Stimulated activated naive CD4-positive, alpha-beta T cell treated with Interleukin-2 at 50 U/mL for 16 hours (primary cell): ENCODE data around the gene NPIPA1.
"Not testable (repeated sequence)": the region's sequence is repeated elsewhere in the genome, so short reads cannot be mapped to it uniquely, and the experiment has no call there.

Experiments
- DNase-seq: peaks from one replicate; lab custom pipeline; 2025; lab: John Stamatoyannopoulos, UW

The NPIPA1 gene

GRCh38 chr16:14930246-14930645, 7.0 kb upstream of the NPIPA1 start:
- DNase-seq = not testable (repeated sequence)

DNA sequence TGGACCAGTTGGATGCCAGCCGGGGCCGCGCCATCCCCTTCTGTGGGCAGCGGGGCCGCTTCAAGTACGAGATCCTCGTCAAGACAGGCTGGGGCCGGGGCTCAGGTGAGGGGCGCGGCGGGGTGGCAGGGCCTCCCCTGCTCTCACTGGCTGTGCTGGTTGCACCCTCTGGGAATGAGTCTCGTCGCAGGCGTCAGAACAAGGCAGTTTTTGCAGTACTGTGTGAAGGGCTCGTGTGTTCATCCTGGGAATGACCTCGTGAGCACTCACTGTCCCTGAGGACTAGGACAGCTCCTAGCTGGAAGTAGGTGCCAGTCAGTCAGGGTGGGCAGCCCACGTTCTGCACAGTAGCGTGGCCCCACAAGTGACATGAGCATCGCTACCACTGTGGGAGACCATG, 6.3 kb upstream of the NPIPA1 start:
- not testable (repeated sequence) for DNase-seq

DNA sequence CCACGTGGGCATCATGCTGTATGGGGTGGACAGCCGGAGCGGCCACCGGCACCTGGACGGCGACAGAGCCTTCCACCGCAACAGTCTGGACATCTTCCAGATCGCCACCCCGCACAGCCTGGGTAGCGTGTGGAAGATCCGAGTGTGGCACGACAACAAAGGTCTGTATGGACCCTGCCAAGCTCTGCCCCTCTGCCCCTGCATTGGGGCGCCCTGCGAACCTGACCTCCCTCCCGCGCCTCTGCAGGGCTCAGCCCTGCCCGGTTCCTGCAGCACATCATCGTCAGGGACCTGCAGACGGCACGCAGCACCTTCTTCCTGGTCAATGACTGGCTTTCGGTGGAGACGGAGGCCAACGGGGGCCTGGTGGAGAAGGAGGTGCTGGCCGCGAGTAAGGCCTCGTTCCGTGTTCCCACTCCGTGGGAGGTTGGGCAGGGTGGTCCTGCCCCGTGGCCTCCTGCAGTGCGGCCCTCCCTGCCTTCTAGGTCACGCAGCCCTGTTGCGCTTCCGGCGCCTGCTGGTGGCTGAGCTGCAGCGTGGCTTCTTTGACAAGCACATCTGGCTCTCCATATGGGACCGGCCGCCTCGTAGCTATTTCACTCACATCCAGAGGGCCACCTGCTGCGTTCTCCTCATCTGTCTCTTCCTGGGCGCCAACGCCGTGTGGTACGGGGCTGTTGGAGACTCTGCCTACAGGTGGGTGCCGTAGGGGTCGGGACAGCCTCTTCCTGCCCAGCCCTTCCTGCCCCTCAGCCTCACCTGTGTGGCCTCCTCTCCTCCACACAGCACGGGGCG, 4.5 kb upstream of the NPIPA1 start:
- DNase-seq = not testable (repeated sequence)

DNA sequence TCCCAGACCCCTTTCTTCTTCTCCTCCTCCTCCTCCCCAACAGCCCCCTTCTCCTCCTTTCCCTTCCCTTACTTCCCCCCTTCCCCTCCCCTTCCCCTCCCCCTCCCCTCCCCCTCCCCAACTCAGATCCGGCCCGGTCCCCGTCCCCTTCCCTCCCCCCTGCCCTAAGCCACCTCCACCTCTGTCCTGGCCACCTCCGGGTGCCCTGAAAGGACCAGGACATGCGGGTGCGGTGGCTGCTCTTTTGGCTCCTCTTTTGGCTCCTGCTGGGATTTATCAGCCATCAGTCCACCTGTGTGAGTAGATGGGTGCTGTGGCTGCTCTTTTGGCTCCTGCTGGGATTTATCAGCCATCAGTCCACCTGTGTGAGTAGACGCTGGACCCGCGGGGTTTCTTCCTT, 751 bp downstream of the NPIPA1 start:
- DNase-seq = not testable (repeated sequence)

- not testable (repeated sequence) for DNase-seq
Measured at GRCh38 chr16:14942686-14943085, 5.4 kb downstream of the NPIPA1 start.

GRCh38 chr16:14955546-14956231, 18.4 kb downstream of the NPIPA1 start:
- no peak for DNase-seq

DNA sequence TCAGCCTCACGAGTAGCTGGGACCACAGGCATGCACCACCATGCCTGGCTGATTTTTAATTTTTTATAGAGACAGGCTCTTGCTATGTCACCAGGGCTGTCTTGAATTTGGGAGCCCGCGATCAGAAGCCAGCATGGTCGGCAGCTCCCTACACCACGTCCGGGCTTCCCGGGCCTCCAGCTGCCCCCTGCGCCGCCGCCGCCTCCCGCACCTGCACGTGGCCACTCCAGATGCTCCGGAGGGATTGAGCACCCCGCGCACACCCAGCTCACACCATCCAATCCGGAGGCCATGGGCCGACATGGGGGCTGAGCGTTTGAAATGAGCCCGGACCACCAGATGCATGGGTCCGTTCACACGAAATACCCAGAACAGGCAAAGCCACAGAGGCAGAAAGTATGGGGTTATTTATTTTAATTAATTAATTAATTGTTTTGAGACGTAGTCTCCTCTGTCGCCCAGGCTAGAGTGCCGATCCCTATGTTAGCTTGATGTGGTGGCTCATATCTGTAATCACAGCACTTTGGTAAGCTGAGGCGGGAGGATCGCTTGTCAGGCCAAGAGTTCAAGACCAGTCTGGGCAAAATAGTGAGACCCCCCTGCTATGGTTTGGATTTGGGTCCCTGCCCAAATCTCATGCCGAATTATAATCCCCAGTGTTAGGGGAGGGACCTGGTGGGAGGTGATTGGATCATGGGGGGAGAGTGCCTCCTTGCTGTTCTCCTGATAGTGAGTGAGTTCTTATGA, 20.5 kb downstream of the NPIPA1 start:
- DNase-seq = no peak

DNA sequence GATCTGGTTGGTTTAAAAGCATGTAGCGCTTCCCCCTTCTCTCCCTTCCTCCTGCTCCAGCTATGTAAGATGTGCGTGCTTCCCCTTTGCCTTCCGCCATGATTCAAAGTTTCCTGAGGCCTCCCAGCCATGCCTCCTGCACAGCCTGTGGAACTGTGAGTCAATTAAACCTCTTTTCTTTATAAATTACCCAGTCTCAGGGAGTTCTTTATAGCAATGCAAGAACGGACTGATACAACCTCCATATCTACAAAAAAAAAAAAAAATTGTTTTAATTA, 21.0 kb downstream of the NPIPA1 start:
- no peak for DNase-seq

GRCh38 chr16:14958970-14959369, 21.7 kb downstream of the NPIPA1 start:
- DNase-seq = no peak

DNA sequence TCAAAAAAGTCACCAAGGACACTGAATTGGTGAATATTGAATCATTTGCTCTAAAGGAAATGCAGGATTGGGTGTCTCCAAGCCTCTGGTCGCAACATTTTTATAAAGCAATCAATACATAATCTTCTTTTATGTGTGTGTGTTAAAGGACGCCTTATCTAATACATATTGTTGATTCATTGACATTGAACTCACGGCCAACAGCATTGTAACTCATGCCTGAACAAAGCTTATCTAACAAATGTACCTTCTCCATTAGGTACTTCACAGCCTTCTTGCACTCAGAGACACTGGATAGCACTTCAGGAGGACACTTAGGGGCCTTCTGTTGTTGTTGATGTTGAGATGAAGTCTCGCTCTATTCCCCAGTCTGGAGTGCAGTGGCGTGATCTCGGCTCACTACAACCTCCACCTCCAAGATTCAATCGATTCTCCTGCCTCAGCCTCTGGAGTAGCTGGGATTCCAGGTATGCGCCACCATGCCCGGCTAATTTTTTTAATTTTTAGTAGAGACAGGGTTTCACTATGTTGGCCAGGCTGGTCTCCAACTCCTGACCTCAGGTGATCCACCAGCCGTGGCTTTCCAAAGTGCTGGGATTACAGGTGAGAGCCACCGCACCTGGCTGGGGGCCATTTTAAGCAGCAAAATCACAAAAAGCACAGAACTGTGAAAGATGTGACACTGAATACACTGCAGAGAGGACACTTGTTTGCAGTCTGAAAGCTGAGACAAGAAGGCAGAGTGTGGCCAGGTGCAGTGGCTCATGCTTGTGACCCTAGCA, 24.4 kb downstream of the NPIPA1 start:
- DNase-seq = no peak

DNA sequence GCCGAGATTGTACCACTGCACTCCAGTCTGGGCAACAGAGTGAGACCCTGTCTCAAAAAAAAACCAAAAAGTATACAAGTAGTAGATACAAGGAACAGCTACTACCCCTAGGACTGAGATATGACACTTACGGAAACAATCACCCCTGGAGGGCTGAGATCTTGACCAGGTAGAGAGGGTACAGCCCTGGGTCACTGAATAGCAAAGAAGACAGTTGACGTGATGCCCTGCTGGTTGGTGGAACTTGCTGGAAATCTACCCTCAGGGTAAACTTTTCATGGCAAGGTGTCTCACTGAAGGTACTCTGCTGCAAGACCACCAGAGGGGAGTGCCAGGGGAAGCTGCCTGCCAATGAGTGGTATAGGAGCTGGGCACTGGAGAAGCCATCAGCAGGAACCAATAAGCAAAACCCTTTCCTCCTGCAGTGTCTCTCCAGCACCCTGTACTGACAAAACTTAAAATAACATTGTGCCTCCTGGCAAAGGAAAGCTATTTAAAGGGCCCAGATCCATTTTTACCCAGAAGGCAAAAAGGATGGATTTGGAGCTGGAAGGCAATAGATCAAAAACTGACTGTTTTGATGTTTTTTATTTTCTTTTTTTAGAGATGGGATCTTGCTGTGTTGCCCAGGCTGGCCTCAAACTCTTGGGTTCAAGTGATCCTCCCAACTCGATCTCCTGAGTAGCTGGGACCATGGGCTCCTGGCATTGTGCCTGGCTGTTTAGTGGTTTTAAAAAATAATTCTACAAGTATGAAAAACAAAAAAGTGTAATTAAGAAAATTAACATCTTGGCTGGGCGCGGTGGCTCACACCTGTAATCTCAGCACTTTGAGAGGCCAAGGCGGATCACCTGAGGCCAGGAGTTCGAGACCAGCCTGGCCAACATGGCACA, 26.3 kb downstream of the NPIPA1 start:
- no peak for DNase-seq

GRCh38 chr16:14965328-14965727, 28.1 kb downstream of the NPIPA1 start:
- DNase-seq = no peak

DNA sequence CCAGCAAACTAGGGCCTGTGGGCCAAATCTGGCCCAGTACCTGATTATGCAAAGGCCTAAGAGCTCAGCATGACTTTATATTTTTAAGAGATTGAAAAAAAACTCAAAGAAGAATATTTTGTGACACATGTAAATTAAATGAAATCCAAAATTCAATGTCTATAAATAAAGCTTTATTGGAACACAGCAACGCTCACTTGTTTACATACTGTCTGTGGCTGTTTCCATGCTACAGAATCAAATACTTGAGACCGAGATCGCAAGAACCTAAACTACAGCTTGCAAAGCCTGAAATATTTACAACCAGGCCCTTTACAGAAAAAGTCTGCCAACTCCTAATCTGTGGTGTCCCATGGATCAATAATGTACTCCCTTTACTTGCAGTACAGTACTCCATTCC, 32.6 kb downstream of the NPIPA1 start:
- DNase-seq = not testable (repeated sequence)

GRCh38 chr16:14971621-14972228, 34.5 kb downstream of the NPIPA1 start:
- DNase-seq = not testable (repeated sequence)

- DNase-seq = not testable (repeated sequence)
Measured at GRCh38 chr16:14973785-14974322, 36.6 kb downstream of the NPIPA1 start.

- DNase-seq = not testable (repeated sequence)
Measured at GRCh38 chr16:14974331-14974655, 37.0 kb downstream of the NPIPA1 start.

DNA sequence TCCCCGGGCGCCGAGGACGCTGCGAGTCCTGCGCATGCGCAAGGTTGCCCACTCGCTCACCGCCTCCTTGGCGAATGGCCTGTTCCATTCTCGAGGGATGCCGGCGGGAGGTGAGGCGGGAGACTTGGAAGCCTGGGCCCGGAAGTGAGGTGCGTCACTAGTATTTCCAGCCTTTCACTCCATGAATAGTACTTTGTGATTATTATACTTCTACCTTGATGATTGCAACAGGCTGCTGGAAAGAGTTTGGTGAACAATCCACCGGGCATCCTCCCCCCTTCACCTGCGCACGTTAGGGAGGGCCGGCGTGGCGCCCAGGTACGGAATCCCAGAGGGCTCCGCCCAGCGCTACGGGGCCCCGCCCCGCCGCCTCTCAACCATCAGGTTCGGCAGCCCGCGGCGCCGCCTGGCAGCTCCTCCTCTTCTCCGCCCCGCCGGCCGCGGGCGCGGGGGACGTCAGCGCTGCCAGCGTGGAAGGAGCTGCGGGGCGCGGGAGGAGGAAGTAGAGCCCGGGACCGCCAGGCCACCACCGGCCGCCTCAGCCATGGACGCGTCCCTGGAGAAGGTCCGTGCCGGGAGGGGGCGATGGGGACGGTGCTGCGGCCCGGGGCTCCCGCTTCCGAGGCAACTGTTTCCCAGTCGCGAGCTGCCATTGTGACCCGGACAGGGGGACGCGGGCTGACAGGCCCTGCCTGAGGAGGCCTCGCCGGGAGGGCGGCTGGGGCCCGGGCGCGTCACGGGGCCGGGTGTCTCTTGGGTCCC, 37.6 kb downstream of the NPIPA1 start, which contains the start of gene PDXDC1:
PDXDC1 (plus strand) TSS at position 371 of the 762 bp plus-strand sequence; CDS start at position 545, 174 bp downstream.
- peak; percentile 97 for DNase-seq

GRCh38 chr16:14975418-14976194, 38.4 kb downstream of the NPIPA1 start:
- peak; percentile 63 for DNase-seq
